HTR-8/SVneo (cell line): ENCODE data around the gene TMA16.
"Not testable (repeated sequence)": the region's sequence is repeated elsewhere in the genome, so short reads cannot be mapped to it uniquely, and the experiment has no call there.

Experiments
- DNase-seq: peaks from one replicate; pipeline ENCODE4 v3.0.0; 2011; ENCODE audit warnings: low spot score, mixed read lengths; ENCODE audit not compliant: insufficient read length
- FAIRE-seq: peaks from 2 replicates; lab custom pipeline; 2011; peaks lifted over from hg19 to GRCh38; lab: Jason Lieb, UNC

TMA16 gene

GRCh38 chr4:163494360-163495241 lies at the start of gene TMA16:
Gene TMA16 (plus strand): TSS chr4:163494690. CDS start chr4:163494802, 112 bp downstream.
- no peak for FAIRE-seq
- peak; percentile 64 for DNase-seq

- not testable (repeated sequence) for DNase-seq, FAIRE-seq
Measured at GRCh38 chr4:163447023-163447422, 47.5 kb upstream of the TMA16 start.

- DNase-seq (no peak), FAIRE-seq (no peak)
Measured at GRCh38 chr4:163447481-163447880, 47.0 kb upstream of the TMA16 start.

GRCh38 chr4:163448540-163449203 lies 45.8 kb upstream of the TMA16 start:
- DNase-seq = peak; percentile 53
- FAIRE-seq = no peak

- no peak for FAIRE-seq
- DNase-seq = no peak
Measured at GRCh38 chr4:163462556-163462955, 31.9 kb upstream of the TMA16 start.

- FAIRE-seq (no peak), DNase-seq (no peak)
Measured at GRCh38 chr4:163467082-163467770, 27.3 kb upstream of the TMA16 start.

GRCh38 chr4:163470391-163470790 lies 24.1 kb upstream of the TMA16 start:
- DNase-seq = no peak
- FAIRE-seq = no peak

GRCh38 chr4:163473130-163473529 lies 21.4 kb upstream of the TMA16 start:
- no peak for DNase-seq
- FAIRE-seq = peak; percentile 28

- DNase-seq (no peak), FAIRE-seq (no peak)
Measured at GRCh38 chr4:163473576-163473975, 20.9 kb upstream of the TMA16 start, which contains the start of gene TKTL2. Gene TKTL2 (minus strand): TSS chr4:163473754. CDS start chr4:163473734, 20 bp downstream.

GRCh38 chr4:163474027-163474426 lies 20.5 kb upstream of the TMA16 start:
- DNase-seq (no peak), FAIRE-seq (no peak)

GRCh38 chr4:163476761-163477438 lies 17.6 kb upstream of the TMA16 start:
- no peak for FAIRE-seq
- DNase-seq = no peak

GRCh38 chr4:163482190-163482589 lies 12.3 kb upstream of the TMA16 start:
- FAIRE-seq = no peak
- no peak for DNase-seq

GRCh38 chr4:163484906-163485305 lies 9.6 kb upstream of the TMA16 start:
- DNase-seq (no peak), FAIRE-seq (no peak)

- DNase-seq (no peak), FAIRE-seq (no peak)
Measured at GRCh38 chr4:163485589-163485988, 8.9 kb upstream of the TMA16 start.

GRCh38 chr4:163486321-163486720 lies 8.2 kb upstream of the TMA16 start:
- FAIRE-seq (no peak), DNase-seq (no peak)

GRCh38 chr4:163489929-163490328 lies 4.6 kb upstream of the TMA16 start:
- DNase-seq (no peak), FAIRE-seq (no peak)

GRCh38 chr4:163492951-163493504 lies 1.5 kb upstream of the TMA16 start:
- DNase-seq = no peak
- FAIRE-seq = no peak

GRCh38 chr4:163493643-163494359 lies 689 bp upstream of the TMA16 start:
- no peak for FAIRE-seq

GRCh38 chr4:163495900-163496299 lies 1.4 kb downstream of the TMA16 start:
- no peak for FAIRE-seq
- no peak for DNase-seq

More at GRCh38 chr4:163493643-163494359, 689 bp upstream of the TMA16 start:
- no peak for DNase-seq
